ENCODE results near the gene MYEOV. TPM values are rescaled to one million over a fixed set of nuclear protein-coding genes. Genes with fewer than 3 reads are reported as not detected.

Gene MYEOV
- total and polyA plus RNA-seq, 10 of the 15 experiments (the other 5 are each of a cell fraction or from before 2014, with no cell fraction given): 0.05 to 0.40 (median 0.26) TPM; not detected in 3

GRCh38 chr11:69335007-69335780, 41.2 kb downstream of the MYEOV start:
- CTCF ChIA-PET: interaction anchor here (0.8 to 1.2 kb wide), 2 partner anchors 10 to 42 kb away, joined by 3 read pairs; no protein-coding TSS in a partner anchor
- no peaks in the 10 kb centered on the region for H3K36me3 ChIP-seq (ENCODE audit: control insufficient read depth in 2 of 2, insufficient read depth in 2 of 2, low read length in 1 of 2)
- SMC1A ChIA-PET (ENCODE audit: uncharacterized antibody, unreplicated experiment): interaction anchor here (0.7 to 3.8 kb wide), 6 partner anchors 19 to 44 kb away, joined by 3 to 26 read pairs (median 6); no protein-coding TSS in a partner anchor
- POLR2A ChIA-PET: interaction anchor here (1.3 to 1.5 kb wide), 2 partner anchors 13 to 37 kb away, joined by 4 read pairs; no protein-coding TSS in a partner anchor
- H3K9me3 ChIP-seq (replicated peaks; ENCODE audit: control insufficient read depth, insufficient read depth, low read length): peaks cover 2% of the 10 kb centered on the region; the same call in 1 of the 3 replicates
- RAD21 ChIA-PET (ENCODE audit: unreplicated experiment): interaction anchor here (1.1 to 1.7 kb wide), 6 partner anchors 24 to 180 kb away, joined by 3 to 4 read pairs (median 3); partner anchors contain the start of gene SMIM38
- H3K4me3 ChIP-seq: no peak overlapping the region
- ATAC-seq (no peak), DNase-seq (ENCODE audit: low read depth, low spot score) (no peak), FAIRE-seq (no peak)
- H2AFZ ChIP-seq (ENCODE audit: control insufficient read depth, low read depth, low read length): no peak overlapping the region
- peaks cover 12% of the 10 kb centered on the region for H3K4me1 ChIP-seq (ENCODE audit: control insufficient read depth, insufficient read depth, low read length)
- H3K4me2 ChIP-seq (ENCODE audit: control insufficient read depth, insufficient read depth): no peak overlapping the region
- in situ Hi-C loops (cut with MboI): no loop called here
- intact Hi-C loops (cut with micrococcal nuclease; ENCODE audit: unreplicated experiment): no loop called here
- no TSS peak for BruUV-seq (replicated peaks)
- no peak overlapping the region for H3K9ac ChIP-seq (ENCODE audit: control insufficient read depth, insufficient read depth, low read length)
- no peaks in the 10 kb centered on the region for H3K79me2 ChIP-seq (ENCODE audit: control insufficient read depth, insufficient read depth, low read length)
- H3K27me3 ChIP-seq (replicated peaks in 1 of 2; ENCODE audit: control insufficient read depth in 2 of 2, insufficient read depth in 2 of 2, low read length in 1 of 2): no peaks in the 10 kb centered on the region
- 81% methylated on average over 15 of the region's 15 CpGs for WGBS (ENCODE audit: insufficient coverage, insufficient replicate concordance, low lambda C conversion rate, missing lambda C conversion rate)
- H4K20me1 ChIP-seq (ENCODE audit: control insufficient read depth, insufficient read depth): no peaks in the 10 kb centered on the region
- no peak overlapping the region for H3K27ac ChIP-seq (ENCODE audit: control insufficient read depth, insufficient read depth)
- no peak for TF ChIP-seq ZNF217 (IDR thresholded peaks at IDR 0.05)
- peak; percentile 47; the same call in 1 of the 3 replicates for TF ChIP-seq POU2F2 (IDR thresholded peaks at IDR 0.05; ENCODE audit: borderline replicate concordance, low read depth, low read length)

- Histone ChIP-seq H3K9me3 (replicated peaks; ENCODE audit: control insufficient read depth, insufficient read depth, low read length) (peaks cover 2% of the 10 kb centered on the region; the same call in 1 of the 3 replicates), H2AFZ (ENCODE audit: control insufficient read depth, low read depth, low read length) (no peak overlapping the region), H3K4me3 (no peak overlapping the region), H3K27ac (ENCODE audit: control insufficient read depth, insufficient read depth) (no peak overlapping the region), H3K36me3 (ENCODE audit: control insufficient read depth in 2 of 2, insufficient read depth in 2 of 2, low read length in 1 of 2) (no peaks in the 10 kb centered on the region), H3K4me2 (ENCODE audit: control insufficient read depth, insufficient read depth) (no peak overlapping the region), H3K9ac (ENCODE audit: control insufficient read depth, insufficient read depth, low read length) (no peak overlapping the region), H4K20me1 (ENCODE audit: control insufficient read depth, insufficient read depth) (no peaks in the 10 kb centered on the region), H3K79me2 (ENCODE audit: control insufficient read depth, insufficient read depth, low read length) (no peaks in the 10 kb centered on the region), H3K27me3 (replicated peaks in 1 of 2; ENCODE audit: control insufficient read depth in 2 of 2, insufficient read depth in 2 of 2, low read length in 1 of 2) (no peaks in the 10 kb centered on the region), H3K4me1 (ENCODE audit: control insufficient read depth, insufficient read depth, low read length) (peaks cover 12% of the 10 kb centered on the region)
- 71% methylated on average over 12 of the region's 12 CpGs for WGBS (ENCODE audit: insufficient coverage, insufficient replicate concordance, low lambda C conversion rate, missing lambda C conversion rate)
- ChIA-PET POLR2A (interaction anchor here (1.3 to 1.5 kb wide), 2 partner anchors 12 to 37 kb away, joined by 4 read pairs; no protein-coding TSS in a partner anchor), SMC1A (ENCODE audit: uncharacterized antibody, unreplicated experiment) (interaction anchor here (2.8 to 3.8 kb wide), 2 partner anchors 24 to 38 kb away, joined by 9 to 26 read pairs; no protein-coding TSS in a partner anchor), CTCF (interaction anchor here (0.8 kb wide), 1 partner anchor 9 kb away, joined by 3 read pairs; no protein-coding TSS in a partner anchor), RAD21 (ENCODE audit: unreplicated experiment) (interaction anchor here (1.3 to 2.7 kb wide), 4 partner anchors 25 to 76 kb away, joined by 3 to 26 read pairs (median 4); no protein-coding TSS in a partner anchor)
- intact Hi-C loops (cut with micrococcal nuclease; ENCODE audit: unreplicated experiment): no loop called here
- no TSS peak for BruUV-seq (replicated peaks)
- in situ Hi-C loops (cut with MboI): no loop called here
- DNase-seq (ENCODE audit: low read depth, low spot score) (no peak), ATAC-seq (no peak), FAIRE-seq (no peak)
- TF ChIP-seq ATF7 (IDR thresholded peaks at IDR 0.05; ENCODE audit: low read depth) (no peak), TBL1XR1 (IDR thresholded peaks at IDR 0.05; ENCODE audit: low read depth, low read length) (no peak), USF2 (IDR thresholded peaks at IDR 0.05; ENCODE audit: borderline replicate concordance, low read depth, low read length) (no peak), CREB1 (IDR thresholded peaks at IDR 0.05; ENCODE audit: low read depth) (no peak), SMARCA5 (IDR thresholded peaks at IDR 0.05) (no peak), ASH2L (IDR thresholded peaks at IDR 0.05; ENCODE audit: borderline replicate concordance, low read depth) (no peak), NFYB (IDR thresholded peaks at IDR 0.05; ENCODE audit: insufficient read depth, low read depth, low read length) (no peak)
- TF ChIP-seq, protein P1, sequence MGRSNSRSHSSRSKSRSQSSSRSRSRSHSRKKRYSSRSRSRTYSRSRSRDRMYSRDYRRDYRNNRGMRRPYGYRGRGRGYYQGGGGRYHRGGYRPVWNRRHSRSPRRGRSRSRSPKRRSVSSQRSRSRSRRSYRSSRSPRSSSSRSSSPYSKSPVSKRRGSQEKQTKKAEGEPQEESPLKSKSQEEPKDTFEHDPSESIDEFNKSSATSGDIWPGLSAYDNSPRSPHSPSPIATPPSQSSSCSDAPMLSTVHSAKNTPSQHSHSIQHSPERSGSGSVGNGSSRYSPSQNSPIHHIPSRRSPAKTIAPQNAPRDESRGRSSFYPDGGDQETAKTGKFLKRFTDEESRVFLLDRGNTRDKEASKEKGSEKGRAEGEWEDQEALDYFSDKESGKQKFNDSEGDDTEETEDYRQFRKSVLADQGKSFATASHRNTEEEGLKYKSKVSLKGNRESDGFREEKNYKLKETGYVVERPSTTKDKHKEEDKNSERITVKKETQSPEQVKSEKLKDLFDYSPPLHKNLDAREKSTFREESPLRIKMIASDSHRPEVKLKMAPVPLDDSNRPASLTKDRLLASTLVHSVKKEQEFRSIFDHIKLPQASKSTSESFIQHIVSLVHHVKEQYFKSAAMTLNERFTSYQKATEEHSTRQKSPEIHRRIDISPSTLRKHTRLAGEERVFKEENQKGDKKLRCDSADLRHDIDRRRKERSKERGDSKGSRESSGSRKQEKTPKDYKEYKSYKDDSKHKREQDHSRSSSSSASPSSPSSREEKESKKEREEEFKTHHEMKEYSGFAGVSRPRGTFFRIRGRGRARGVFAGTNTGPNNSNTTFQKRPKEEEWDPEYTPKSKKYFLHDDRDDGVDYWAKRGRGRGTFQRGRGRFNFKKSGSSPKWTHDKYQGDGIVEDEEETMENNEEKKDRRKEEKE (IDR thresholded peaks at IDR 0.05): no peak
Observed at GRCh38 chr11:69335781-69336405, 41.9 kb downstream of the MYEOV start.
